HUES48 (cell line): Measurements from ENCODE around the gene DOP1B.

ENCODE experiments used
- H3K27ac ChIP-seq: one replicate; pipeline ENCODE4 v1.7.0; 2013; ENCODE audit warnings: low read depth, low read length, inconsistent platforms
- H3K27me3 ChIP-seq: 2 replicates; pipeline ENCODE4 v1.6.1; 2013; ENCODE audit warnings: mild to moderate bottlenecking, low read length; ENCODE audit not compliant: control insufficient read depth, insufficient read depth
- H3K36me3 ChIP-seq: 2 replicates; pipeline ENCODE4 v1.6.1; 2013; ENCODE audit warnings: low read length; ENCODE audit not compliant: control insufficient read depth, insufficient read depth
- H3K4me1 ChIP-seq: 2 replicates; pipeline ENCODE4 v1.6.1; 2013; ENCODE audit warnings: mild to moderate bottlenecking, low read length; ENCODE audit not compliant: control insufficient read depth, insufficient read depth
- H3K4me3 ChIP-seq: 2 replicates; pipeline ENCODE4 v1.5.1; 2013; ENCODE audit warnings: mild to moderate bottlenecking, low read depth, low read length
- H3K9ac ChIP-seq: 2 replicates; pipeline ENCODE4 v1.6.1; 2013; ENCODE audit warnings: mild to moderate bottlenecking, low read depth, low read length, moderate library complexity
- H3K9me3 ChIP-seq: 2 replicates; pipeline ENCODE4 v1.6.1; 2013; ENCODE audit warnings: low read length; ENCODE audit not compliant: control insufficient read depth, insufficient read depth

The DOP1B gene

DNA sequence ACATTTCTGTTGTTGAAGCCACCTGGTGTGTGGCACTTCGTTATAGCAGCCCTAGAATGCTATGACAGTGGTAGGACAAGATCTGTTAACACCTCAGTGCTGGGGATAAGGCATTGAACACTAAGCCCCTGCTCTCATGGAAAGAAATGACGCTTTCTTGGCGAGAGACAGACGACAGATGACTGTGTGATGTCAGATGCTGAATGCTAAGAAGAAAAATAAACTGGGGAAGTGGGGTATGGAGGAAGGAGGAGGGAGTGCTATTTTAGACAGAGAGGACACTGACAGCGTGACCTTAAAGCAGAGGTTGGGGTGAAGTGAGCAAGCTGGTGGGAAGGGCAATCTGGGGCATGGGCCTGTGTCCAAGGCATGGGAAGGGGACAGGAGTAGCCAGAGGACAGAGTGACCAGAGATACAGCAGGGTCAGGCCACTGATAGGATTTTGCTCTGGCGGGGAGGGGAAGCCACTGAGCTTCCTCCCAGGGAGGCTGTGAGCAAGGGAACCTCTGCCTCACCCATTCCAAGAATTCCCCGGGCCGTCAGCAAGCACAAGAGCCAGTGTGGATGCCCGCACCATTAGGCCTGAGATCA is 15.2 kb downstream of the DOP1B start:
- Histone ChIP-seq H3K36me3 (peaks cover 5% of the 10 kb centered on the region; the same call in 1 of the 2 replicates), H3K9ac (no peak overlapping the region), H3K9me3 (no peaks in the 10 kb centered on the region), H3K27ac (no peak overlapping the region), H3K27me3 (no peaks in the 10 kb centered on the region), H3K4me3 (no peak overlapping the region), H3K4me1 (no peaks in the 10 kb centered on the region)

DNA sequence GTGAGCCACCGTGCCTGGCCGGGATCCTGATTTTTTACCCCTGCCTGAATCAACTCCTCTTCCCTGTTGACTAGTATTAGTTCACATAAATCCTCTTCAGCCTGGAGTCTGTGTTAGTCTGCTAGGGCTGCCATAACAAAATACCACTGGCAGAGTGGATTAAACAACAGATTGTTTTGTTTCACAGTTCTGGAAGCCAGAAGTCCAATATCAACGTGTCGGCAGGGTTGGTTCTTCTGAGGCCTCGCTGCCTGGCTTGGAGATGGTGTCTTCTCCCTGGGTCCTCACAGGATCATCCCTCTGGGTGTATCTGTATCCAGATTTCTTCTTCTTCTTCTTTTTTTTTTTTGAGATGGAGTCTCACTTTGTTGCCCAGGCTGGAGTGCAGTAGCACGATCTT is 18.2 kb downstream of the DOP1B start:
- Histone ChIP-seq H3K36me3 (peaks cover under 1% of the 10 kb centered on the region; the same call in 1 of the 2 replicates), H3K27ac (no peak overlapping the region), H3K9me3 (no peaks in the 10 kb centered on the region), H3K4me1 (no peaks in the 10 kb centered on the region), H3K4me3 (no peak overlapping the region), H3K27me3 (no peaks in the 10 kb centered on the region), H3K9ac (no peak overlapping the region)

DNA sequence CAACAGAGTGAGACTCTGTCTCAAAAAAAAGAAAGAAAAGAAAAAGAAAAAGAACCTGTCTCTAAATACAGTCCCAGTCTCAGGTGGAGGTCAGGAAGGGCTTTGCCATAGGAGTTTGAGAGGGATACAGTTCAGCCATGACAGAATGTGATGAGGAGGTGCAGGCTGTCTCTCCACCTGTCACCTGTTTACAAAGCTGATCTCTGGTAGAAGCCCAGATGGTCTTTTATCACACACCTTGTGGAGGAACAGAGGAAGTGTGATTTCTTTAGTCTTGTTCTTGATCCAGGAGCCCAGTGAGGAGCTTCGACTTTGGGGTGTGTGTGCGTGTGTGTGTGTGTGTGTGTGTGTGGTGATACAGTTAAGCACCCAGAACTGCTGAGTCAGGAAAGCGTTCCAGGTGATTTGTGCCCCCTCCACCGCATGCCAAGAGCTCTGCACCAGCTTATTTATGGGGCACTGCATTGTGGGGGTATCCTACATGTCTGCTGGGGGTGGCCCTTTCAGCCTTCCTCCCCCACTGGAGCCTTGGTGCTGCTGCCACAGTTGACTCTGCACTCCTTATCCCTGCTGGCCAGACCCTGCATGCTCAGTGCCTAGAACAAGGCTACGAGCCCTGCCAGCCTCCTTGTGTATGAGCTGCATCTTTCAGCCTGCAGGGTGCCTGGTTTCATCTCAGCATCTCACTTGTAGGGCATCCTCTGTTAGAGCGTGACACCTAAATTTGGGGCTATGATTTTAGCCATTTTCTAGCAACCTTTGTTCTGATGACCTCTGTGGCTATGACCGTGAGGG is 19.3 kb downstream of the DOP1B start:
- no peaks in the 10 kb centered on the region for H3K36me3 ChIP-seq
- no peaks in the 10 kb centered on the region for H3K27me3 ChIP-seq
- no peaks in the 10 kb centered on the region for H3K9me3 ChIP-seq
- H3K9ac ChIP-seq: no peak overlapping the region
- no peaks in the 10 kb centered on the region for H3K4me1 ChIP-seq
- H3K27ac ChIP-seq: no peak overlapping the region
- no peak overlapping the region for H3K4me3 ChIP-seq

DNA sequence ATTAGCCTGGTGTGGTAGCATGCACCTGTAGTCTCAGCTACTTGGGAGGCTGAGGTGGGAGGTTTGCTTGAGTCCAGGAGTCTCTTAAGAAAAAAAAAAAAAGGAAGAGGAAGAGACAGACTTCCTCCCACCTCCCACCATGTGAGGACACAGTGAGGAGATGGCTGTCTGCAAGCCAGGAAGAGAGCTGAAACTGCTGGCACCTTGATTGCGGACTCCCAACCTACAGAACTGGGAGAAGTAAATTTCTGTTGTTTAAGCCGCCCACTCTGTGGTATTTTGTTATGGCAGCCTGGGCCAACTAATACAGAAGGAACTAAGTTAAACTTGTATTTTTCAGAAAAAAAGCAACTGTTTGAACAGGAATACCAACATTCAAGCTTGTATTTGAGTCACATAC is 21.7 kb downstream of the DOP1B start:
- no peak overlapping the region for H3K9ac ChIP-seq
- H3K4me1 ChIP-seq: no peaks in the 10 kb centered on the region
- no peak overlapping the region for H3K4me3 ChIP-seq
- H3K36me3 ChIP-seq: no peaks in the 10 kb centered on the region
- H3K27me3 ChIP-seq: no peaks in the 10 kb centered on the region
- H3K27ac ChIP-seq: no peak overlapping the region
- H3K9me3 ChIP-seq: no peaks in the 10 kb centered on the region

DNA sequence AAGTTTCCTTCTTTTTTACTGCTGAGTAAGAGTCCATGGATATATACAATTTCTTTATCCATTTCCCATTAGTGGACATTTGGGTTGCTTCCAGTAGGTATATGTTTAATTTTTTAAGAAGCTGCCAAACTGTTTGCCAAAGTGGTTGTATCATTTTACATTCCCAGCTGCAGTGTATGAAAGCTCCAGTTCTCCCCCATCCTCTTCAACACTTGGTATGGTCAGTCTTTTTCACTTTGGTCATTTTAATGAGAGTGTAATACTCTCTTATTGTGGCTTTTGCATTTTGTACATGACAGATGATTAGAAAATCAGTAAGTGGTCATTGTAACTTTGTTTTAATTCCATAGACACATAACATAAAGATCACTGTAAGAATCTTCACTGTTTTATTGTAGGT is 22.5 kb downstream of the DOP1B start:
- no peaks in the 10 kb centered on the region for H3K4me1 ChIP-seq
- no peaks in the 10 kb centered on the region for H3K36me3 ChIP-seq
- H3K9ac ChIP-seq: no peak overlapping the region
- no peaks in the 10 kb centered on the region for H3K9me3 ChIP-seq
- H3K27me3 ChIP-seq: no peaks in the 10 kb centered on the region
- no peak overlapping the region for H3K27ac ChIP-seq
- no peak overlapping the region for H3K4me3 ChIP-seq

DNA sequence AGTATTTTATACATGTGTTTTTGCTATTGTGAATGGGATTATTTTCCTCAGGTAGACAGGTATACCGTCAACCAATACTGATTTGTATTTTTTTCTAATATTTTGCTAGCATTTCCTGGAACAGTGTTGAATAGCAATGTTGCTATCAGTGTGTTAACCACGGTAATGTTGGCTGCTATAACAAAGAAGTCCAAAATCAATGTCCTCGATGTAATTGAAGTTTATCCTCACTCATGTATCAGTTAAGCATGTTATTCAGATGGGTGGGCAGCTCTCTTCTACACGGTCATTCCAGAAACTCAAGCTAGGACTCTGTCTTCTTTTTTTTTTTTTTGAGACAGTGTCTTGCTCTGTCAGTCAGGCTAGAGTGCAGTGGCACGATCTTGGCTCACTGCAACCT is 24.3 kb downstream of the DOP1B start:
- Histone ChIP-seq H3K9ac (no peak overlapping the region), H3K36me3 (no peaks in the 10 kb centered on the region), H3K27ac (no peak overlapping the region), H3K9me3 (no peaks in the 10 kb centered on the region), H3K27me3 (no peaks in the 10 kb centered on the region), H3K4me1 (no peaks in the 10 kb centered on the region), H3K4me3 (no peak overlapping the region)

DNA sequence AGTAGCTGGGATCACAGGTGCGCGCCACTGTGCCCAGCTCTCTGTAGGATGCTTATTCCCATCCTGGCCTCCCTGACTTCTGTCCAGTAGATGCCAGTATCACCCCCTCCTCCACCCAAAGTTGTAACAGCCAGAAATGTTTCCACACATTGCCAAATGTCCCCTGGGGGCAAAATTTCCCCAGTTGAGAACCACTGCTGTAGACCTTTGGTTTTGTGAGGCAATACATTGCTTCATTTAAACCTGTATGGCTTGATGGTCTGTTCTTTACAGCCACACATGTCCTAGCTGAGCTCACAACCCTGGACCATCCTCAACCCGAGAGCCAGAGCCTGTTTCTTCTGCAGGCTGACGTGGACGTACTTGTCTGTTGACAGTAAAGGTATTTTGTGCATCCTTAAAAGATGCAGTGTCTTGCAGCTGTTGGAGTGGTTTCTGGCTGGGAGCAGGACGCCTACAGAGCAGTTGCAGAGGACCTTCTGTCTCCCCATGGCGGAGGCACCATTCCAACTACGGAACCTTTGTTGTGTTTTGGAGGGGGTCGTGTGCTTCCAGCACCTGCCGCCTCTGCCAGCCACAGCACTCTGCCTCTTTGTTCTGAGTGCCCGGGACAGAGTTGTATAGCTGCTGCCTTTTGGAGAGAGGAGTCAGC is 26.6 kb downstream of the DOP1B start:
- Histone ChIP-seq H3K27me3 (no peaks in the 10 kb centered on the region), H3K9me3 (no peaks in the 10 kb centered on the region), H3K9ac (no peak overlapping the region)

DNA sequence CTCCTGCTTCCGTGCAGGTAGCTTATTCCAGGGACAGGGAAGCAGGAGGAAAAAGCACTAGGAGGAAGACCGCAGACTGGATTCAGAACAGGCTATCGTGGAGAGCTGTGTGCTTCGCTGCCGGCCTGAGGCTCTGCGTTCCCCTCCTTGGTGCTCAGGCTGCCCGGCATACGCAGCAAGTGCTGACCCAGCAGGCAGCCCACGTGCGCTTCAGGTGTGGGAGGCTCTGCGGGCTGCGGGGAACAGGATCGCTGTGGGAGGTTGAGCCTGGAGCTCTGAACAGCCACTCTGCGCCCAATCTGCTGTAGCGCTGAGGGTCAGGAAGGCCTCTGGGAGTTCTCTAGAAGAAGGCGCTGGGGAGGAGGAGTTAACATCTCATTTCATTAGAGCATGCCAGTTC is 27.9 kb downstream of the DOP1B start:
- peaks cover 8% of the 10 kb centered on the region for H3K4me1 ChIP-seq
- no peaks in the 10 kb centered on the region for H3K9me3 ChIP-seq
- no peak overlapping the region for H3K4me3 ChIP-seq
- no peaks in the 10 kb centered on the region for H3K27me3 ChIP-seq
- no peak overlapping the region for H3K9ac ChIP-seq
- H3K27ac ChIP-seq: no peak overlapping the region
- no peaks in the 10 kb centered on the region for H3K36me3 ChIP-seq

More for the DNA sequence above, 26.6 kb downstream of the DOP1B start:
- H3K36me3 ChIP-seq: no peaks in the 10 kb centered on the region
- peaks cover 5% of the 10 kb centered on the region for H3K4me1 ChIP-seq
- no peak overlapping the region for H3K27ac ChIP-seq
- no peak overlapping the region for H3K4me3 ChIP-seq

DNA sequence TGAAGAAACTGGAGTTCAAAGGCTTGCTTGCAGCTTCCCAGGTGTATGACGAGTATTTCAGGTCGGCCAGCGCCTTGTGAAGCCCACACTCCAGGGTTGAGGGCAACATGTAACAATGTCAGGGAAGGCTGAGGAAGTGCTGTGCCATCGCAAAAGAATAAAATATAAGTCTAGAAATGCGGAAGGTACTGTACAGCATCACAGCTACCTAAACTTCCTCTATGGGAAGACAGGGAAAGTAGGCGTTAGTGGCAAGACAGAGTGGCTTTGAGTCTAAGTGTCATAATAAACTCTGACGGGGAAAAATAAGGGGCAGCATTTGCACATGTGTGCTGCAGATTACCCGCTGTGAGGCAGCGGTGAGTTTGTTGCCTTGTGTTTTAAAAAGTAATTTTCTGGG is 28.9 kb downstream of the DOP1B start:
- no peaks in the 10 kb centered on the region for H3K27me3 ChIP-seq

DNA sequence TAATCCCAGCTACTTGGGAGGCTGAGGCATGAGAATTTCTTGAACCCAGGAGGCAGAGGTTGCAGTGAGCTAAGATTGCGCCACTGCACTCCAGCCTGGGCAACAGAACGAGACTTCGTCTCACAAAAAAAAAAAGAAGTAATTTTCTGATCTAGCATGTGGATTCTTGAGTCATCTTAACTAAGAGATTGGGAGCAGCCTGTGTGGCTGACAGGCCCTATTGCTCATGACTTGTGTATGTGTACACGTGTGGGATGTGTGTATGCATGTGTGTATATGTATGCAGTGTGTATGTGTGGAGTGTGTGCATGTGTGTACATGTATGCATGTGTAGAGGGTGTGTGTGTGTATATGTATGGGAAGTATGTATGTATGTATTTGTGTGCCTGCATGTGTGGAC is 29.5 kb downstream of the DOP1B start:
- Histone ChIP-seq H3K4me1 (peaks cover 8% of the 10 kb centered on the region), H3K4me3 (no peak overlapping the region), H3K36me3 (no peaks in the 10 kb centered on the region), H3K9ac (no peak overlapping the region), H3K27me3 (no peaks in the 10 kb centered on the region), H3K27ac (no peak overlapping the region), H3K9me3 (no peaks in the 10 kb centered on the region)

More for the DNA sequence above, 28.9 kb downstream of the DOP1B start:
- Histone ChIP-seq H3K36me3 (no peaks in the 10 kb centered on the region), H3K4me1 (peaks cover 8% of the 10 kb centered on the region), H3K4me3 (no peak overlapping the region), H3K9me3 (no peaks in the 10 kb centered on the region), H3K9ac (no peak overlapping the region), H3K27ac (no peak overlapping the region)
